HEK293T (cell line): Measurements from ENCODE around the gene SLAMF1.
"Not testable (repeated sequence)": the region's sequence is repeated elsewhere in the genome, so short reads cannot be mapped to it uniquely, and the experiment has no call there.

Experiments
- CTCF ChIA-PET: fragments of 350-600 bp; formaldehyde crosslinking; extraction: SDS; loops from one replicate; lab custom pipeline; 2021; ENCODE audit warnings: antibody characterized with exemption, inconsistent platforms; lab: Yijun Ruan, JAX
- POLR2A ChIA-PET: fragments of 350-600 bp; formaldehyde crosslinking; extraction: SDS; loops from one replicate; lab custom pipeline; 2020; ENCODE audit warnings: antibody characterized with exemption, inconsistent platforms; lab: Yijun Ruan, JAX
- DNase-seq: peaks from one replicate; pipeline ENCODE4 v3.0.0; 2012; ENCODE audit warnings: mixed read lengths; ENCODE audit errors: extremely low spot score
- ARNT ChIP-seq: fragments of 450-650 bp; IDR thresholded peaks from 2 replicates; pipeline ENCODE4 v1.6.1; 2017; ENCODE audit warnings: mild to moderate bottlenecking
- BHLHE40 ChIP-seq: fragments of 450-650 bp; IDR thresholded peaks from 2 replicates; pipeline ENCODE4 v1.6.1; 2016; ENCODE audit warnings: mild to moderate bottlenecking, moderate library complexity, borderline replicate concordance
- CTBP1 ChIP-seq: fragments of 450-650 bp; IDR thresholded peaks from 2 replicates; pipeline ENCODE4 v1.6.1; 2016; ENCODE audit warnings: borderline replicate concordance
- ELF4 ChIP-seq: fragments of 450-650 bp; IDR thresholded peaks from 2 replicates; pipeline ENCODE4 v1.6.1; 2017; ENCODE audit warnings: antibody characterized with exemption
- FOXA1 ChIP-seq: fragments of 450-650 bp; IDR thresholded peaks from 2 replicates; pipeline ENCODE4 v1.6.1; 2016; ENCODE audit warnings: mild to moderate bottlenecking
- FOXK2 ChIP-seq: fragments of 450-650 bp; IDR thresholded peaks from 2 replicates; pipeline ENCODE4 v1.6.1; 2016; ENCODE audit warnings: mild to moderate bottlenecking
- FOXM1 ChIP-seq: fragments of 450-650 bp; IDR thresholded peaks from 2 replicates; pipeline ENCODE4 v1.6.1; 2017; ENCODE audit warnings: mild to moderate bottlenecking, borderline replicate concordance
- HDGF ChIP-seq: fragments of 450-650 bp; IDR thresholded peaks from 2 replicates; pipeline ENCODE4 v1.6.1; 2017; ENCODE audit warnings: antibody characterized with exemption, borderline replicate concordance
- L3MBTL2 ChIP-seq: fragments of 450-650 bp; conservative IDR thresholded peaks from 2 replicates; pipeline ENCODE4 v1.6.1; 2016; ENCODE audit warnings: mild to moderate bottlenecking
- LEF1 ChIP-seq: fragments of 450-650 bp; IDR thresholded peaks from 2 replicates; pipeline ENCODE4 v1.6.1; 2017; ENCODE audit warnings: mild to moderate bottlenecking, borderline replicate concordance
- NFRKB ChIP-seq: fragments of 450-650 bp; IDR thresholded peaks from 2 replicates; pipeline ENCODE4 v1.6.1; 2016; ENCODE audit warnings: mild to moderate bottlenecking, moderate library complexity
- PKNOX1 ChIP-seq: fragments of 450-650 bp; IDR thresholded peaks from 2 replicates; pipeline ENCODE4 v1.6.1; 2016
- SP1 ChIP-seq: fragments of 450-650 bp; IDR thresholded peaks from 2 replicates; pipeline ENCODE4 v1.6.1; 2017
- SUZ12 ChIP-seq: fragments of 450-650 bp; IDR thresholded peaks from 2 replicates; pipeline ENCODE4 v1.6.1; 2016; ENCODE audit warnings: mild to moderate bottlenecking
- TARDBP ChIP-seq: fragments of 450-650 bp; IDR thresholded peaks from 2 replicates; pipeline ENCODE4 v1.6.1; 2016
- ZNF384 ChIP-seq: fragments of 450-650 bp; IDR thresholded peaks from 2 replicates; pipeline ENCODE4 v1.6.1; 2016

Gene SLAMF1

GRCh38 chr1:160605792-160606479, 40.9 kb downstream of the SLAMF1 start:
- no peak for DNase-seq
- ChIA-PET POLR2A (no interaction called here), CTCF (no interaction called here)
- TF ChIP-seq BHLHE40 (no peak), PKNOX1 (no peak), NFRKB (no peak), CTBP1 (no peak), TARDBP (no peak), HDGF (no peak), LEF1 (no peak), SP1 (no peak), L3MBTL2 (no peak)

DNA sequence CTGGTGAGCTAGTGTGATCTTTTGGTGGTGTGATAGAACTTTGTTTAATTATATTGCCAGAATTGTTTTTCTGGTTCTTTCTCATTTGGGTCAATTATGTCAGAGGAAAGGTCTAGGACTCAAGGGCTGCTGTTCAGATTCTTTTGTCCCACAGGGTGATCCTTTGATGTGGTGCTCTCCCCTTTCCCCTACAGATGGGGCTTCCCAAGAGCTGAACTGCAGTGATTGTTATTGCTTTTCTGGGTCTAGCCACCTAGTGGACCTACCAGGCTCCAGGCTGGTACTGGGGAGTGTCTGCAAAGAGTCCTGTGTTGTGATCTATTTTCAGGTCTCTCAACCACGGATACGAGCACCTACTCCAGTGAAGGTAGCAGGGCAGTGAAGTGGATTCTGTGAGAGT, 41.6 kb downstream of the SLAMF1 start:
- no peak for TF ChIP-seq ELF4
- no peak for TF ChIP-seq BHLHE40
- no peak for TF ChIP-seq FOXK2
- TF ChIP-seq ZNF384: no peak
- no peak for TF ChIP-seq FOXM1
- TF ChIP-seq SUZ12: no peak
- POLR2A ChIA-PET: no interaction called here
- DNase-seq: no peak
- CTCF ChIA-PET: interaction anchor here (0.8 kb wide), 1 partner anchor 548 kb away, joined by 3 read pairs; no protein-coding TSS in a partner anchor

- CTCF ChIA-PET: no interaction called here
- DNase-seq: no peak
Observed at GRCh38 chr1:160597705-160598104, 49.1 kb downstream of the SLAMF1 start.

GRCh38 chr1:160597051-160597450, 49.8 kb downstream of the SLAMF1 start:
- CTCF ChIA-PET: interaction anchor here (0.6 kb wide), 1 partner anchor 131 kb away, joined by 4 read pairs; no protein-coding TSS in a partner anchor
- no peak for DNase-seq
- POLR2A ChIA-PET: no interaction called here
- TF ChIP-seq HDGF: no peak
- TF ChIP-seq FOXK2: no peak
- no peak for TF ChIP-seq BHLHE40
- no peak for TF ChIP-seq FOXA1
- no peak for TF ChIP-seq NFRKB
- TF ChIP-seq ELF4: no peak
- TF ChIP-seq FOXM1: no peak
- TF ChIP-seq PKNOX1: no peak
- TF ChIP-seq SUZ12: no peak
- no peak for TF ChIP-seq LEF1

More at GRCh38 chr1:160597705-160598104, 49.1 kb downstream of the SLAMF1 start:
- no peak for TF ChIP-seq SP1
- no peak for TF ChIP-seq TARDBP
- no peak for TF ChIP-seq FOXA1
- no peak for TF ChIP-seq L3MBTL2
- no peak for TF ChIP-seq PKNOX1
- TF ChIP-seq NFRKB: no peak
- POLR2A ChIA-PET: no interaction called here

DNA sequence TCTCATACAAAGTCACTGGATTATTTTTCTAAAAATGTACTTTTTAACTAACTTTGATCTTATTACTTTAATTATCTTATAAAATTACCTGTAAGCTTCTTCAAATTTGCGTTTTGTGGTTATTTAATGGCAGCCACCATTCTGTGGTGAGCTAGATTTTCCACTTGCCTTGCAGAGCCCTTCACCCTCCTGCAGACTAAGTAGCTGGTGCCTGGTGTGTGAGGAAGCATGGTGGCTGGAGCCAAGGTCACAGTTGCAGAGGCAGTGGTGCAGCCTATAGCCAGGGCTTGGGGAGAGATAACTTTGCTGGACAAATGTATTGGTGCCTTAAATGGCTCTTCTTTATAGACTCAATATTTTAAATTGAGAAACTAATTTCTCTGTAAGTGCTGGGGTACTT, 56.4 kb downstream of the SLAMF1 start:
- TF ChIP-seq ZNF384 (no peak), SP1 (no peak), L3MBTL2 (no peak), BHLHE40 (no peak), ELF4 (no peak), NFRKB (no peak), SUZ12 (no peak), TARDBP (no peak)
- no peak for DNase-seq
- ChIA-PET CTCF (no interaction called here), POLR2A (no interaction called here)

DNA sequence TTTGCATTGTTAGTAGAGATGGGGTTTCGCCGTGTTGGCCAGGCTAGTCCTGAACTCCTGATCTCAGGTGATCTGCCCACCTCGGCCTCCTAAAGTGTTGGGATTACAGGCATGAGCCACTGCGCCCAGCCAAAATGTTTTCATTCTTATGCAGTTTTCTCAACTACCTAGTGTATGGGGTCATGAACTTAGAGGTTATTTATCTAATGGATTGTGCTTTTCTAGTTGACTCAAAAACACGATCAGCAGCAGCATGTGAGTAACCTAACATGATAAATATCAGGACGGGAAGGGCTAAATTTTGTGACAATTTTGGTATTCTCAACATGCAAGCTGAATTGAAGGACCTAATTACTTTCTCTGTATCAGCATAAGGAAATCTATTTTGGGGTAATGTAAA, 58.4 kb downstream of the SLAMF1 start:
- DNase-seq: no peak
- TF ChIP-seq TARDBP (no peak), ELF4 (no peak), SP1 (no peak), L3MBTL2 (no peak), ZNF384 (no peak), FOXM1 (no peak), FOXA1 (no peak), LEF1 (no peak)
- ChIA-PET POLR2A (no interaction called here), CTCF (no interaction called here)

DNA sequence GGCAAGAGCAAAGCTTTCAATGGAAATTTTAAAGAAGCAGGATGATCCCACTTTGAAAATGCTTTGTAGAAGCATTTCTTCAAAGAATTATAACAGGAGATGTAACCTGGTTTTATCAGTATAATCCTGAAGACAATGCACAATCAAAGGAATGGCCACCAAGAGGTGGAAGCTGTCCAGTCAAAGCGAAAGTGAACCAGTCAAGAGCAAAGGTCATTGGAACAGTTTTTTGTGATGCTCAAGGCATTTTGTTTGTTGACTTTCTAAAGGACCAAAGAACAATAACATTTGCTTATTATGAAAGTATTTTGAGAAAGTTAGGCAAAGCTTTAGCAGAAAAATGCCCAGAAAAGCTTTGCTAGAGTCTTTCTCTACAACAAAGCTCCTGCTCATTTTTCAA, 62.1 kb downstream of the SLAMF1 start:
- TF ChIP-seq FOXK2 (no peak), BHLHE40 (no peak), NFRKB (no peak), HDGF (no peak), FOXA1 (no peak), ARNT (no peak), LEF1 (no peak), CTBP1 (no peak), FOXM1 (no peak), L3MBTL2 (no peak), PKNOX1 (no peak), TARDBP (no peak)
- ChIA-PET CTCF (no interaction called here), POLR2A (no interaction called here)
- DNase-seq: no peak

GRCh38 chr1:160582976-160583375, 63.9 kb downstream of the SLAMF1 start:
- CTCF ChIA-PET, POLR2A ChIA-PET, DNase-seq: not testable (repeated sequence)
